HG03565 (cell line): ENCODE data around the gene MAFF.
A peak's percentile ranks its signal among the peaks of the same experiment; 100 is the strongest.
"Not testable (repeated sequence)": the region's sequence is repeated elsewhere in the genome, so short reads cannot be mapped to it uniquely, and the experiment has no call there.

ENCODE experiments used
- ATAC-seq: cut with Tn5 transposase; IDR thresholded peaks from one replicate; pipeline ENCODE4 v1.9.1; 2021; ENCODE audit warnings: mild to moderate bottlenecking, moderate library complexity; ENCODE audit not compliant: unreplicated experiment

The MAFF gene

GRCh38 chr22:38201711-38202436, at the start of gene MAFF:
Gene MAFF, plus strand, starts transcription at chr22:38201994. Its CDS starts 11,860 bp downstream, at chr22:38213854.
- ATAC-seq: peak; percentile 46

- ATAC-seq: no peak
Observed at GRCh38 chr22:38153821-38154562, 47.8 kb upstream of the MAFF start.

DNA sequence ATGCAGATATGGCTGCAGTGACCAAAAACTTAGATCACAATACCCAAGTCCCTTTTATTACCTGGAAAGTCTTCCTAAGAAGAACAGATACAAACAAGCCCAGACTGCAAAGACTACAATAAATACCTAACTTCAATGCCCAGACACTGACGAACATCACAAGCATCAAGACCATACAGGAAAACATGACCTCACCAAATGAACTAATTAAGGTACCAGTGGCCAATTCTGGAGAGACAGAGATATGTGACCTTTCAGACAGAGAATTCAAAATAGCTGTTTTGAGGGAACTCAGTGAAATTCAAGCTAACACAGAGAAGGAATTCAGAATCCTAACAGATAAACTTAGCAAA, 47.3 kb upstream of the MAFF start:
- not testable (repeated sequence) for ATAC-seq

DNA sequence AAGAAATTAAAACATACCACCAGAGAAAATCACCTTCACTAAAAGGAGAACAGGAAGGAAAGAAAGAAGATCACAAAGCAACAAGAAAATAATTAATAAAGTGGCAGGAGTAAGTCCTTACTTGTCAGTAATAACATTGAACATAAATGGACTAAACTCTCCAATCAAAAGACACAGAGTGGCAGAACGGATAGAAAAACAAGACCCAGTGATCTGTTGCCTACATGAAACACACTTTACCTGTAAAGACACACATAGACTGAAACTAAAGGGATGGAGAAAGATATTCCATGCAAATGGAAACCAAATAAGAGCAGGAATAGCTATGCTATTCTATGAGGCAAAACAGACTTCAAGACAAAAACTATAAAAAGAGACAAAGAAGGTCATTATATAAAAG, 46.1 kb upstream of the MAFF start:
- ATAC-seq: no peak

GRCh38 chr22:38162881-38163843, 38.6 kb upstream of the MAFF start:
- no peak for ATAC-seq

GRCh38 chr22:38163844-38164550, 37.8 kb upstream of the MAFF start:
- ATAC-seq: no peak

DNA sequence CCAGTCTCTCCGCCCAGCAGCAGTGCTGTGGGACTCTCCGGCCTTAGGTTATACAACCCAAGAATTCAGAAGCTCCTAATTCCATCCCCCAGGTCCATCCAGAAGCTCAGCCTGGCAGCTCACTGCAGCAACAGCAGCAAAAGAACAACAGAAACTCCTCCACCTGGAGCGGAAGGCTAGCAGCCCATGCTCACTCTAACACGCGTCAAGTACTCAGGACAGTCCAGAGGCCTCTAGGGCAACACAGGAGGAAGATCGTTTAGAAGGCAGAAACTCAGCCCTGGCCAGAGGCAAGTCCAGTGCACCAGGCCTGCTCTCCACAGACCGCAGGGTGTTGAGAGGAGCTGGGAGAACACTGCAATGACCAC, 37.3 kb upstream of the MAFF start:
- no peak for ATAC-seq

GRCh38 chr22:38165922-38166593, 35.7 kb upstream of the MAFF start:
- no peak for ATAC-seq

DNA sequence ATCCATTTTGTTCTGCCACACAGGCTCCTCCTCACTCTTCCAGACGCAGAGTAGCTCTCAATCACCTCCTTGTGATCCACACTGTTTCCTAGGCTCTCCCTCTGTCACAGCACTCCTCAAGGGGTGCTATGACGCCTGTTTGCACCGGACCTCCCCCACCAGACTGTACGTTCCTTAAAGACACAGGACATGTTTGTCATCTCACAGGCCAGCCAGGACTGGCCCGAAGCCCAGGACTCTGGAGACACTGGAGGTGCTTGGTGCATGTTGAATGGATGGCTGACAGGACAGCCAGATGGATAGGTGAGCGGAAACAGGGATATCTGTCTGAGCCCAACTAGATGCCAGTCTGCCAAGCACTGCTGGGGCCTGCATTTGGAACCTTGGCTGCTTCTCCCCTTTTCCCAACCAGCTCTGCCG, 33.8 kb upstream of the MAFF start:
- ATAC-seq: no peak

DNA sequence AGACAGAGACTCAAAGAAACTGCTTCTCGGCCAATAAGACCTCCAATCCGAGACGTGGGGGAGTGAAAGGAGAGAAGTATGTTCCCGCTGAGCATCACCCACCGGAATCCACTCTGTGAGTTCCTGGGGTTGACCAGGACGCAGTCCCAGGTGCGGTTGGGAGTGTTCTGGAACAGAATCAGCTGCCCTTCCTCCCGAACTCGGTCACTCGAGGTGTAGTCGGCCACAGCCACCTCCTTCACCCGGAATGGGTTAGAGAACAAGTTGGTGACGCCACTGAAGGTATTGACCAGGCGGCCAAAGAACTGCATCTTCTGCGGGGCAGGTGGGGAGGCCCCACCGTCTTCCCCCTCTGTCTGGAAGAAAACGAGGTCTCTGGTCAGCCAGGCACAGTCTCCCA, 32.7 kb upstream of the MAFF start:
- no peak for ATAC-seq

DNA sequence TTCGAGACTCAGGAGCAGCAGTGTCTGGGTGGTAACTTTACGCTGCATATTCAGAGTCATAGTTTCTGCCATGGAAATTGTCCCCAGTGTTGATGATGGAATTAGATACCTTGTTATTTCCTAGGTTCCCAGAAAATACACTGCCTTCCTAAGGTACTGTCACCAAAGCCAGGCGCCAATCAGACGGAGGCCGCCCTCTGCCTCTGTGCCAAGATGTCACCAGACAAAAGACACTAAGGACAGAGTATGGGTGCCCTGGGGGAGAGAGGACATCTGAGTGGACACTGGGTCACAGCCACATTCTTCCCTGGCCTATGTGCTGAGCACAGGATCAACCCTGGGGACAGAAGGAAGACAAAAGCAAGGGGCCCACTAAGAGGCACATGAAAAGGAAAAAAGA, 31.3 kb upstream of the MAFF start:
- ATAC-seq: no peak

DNA sequence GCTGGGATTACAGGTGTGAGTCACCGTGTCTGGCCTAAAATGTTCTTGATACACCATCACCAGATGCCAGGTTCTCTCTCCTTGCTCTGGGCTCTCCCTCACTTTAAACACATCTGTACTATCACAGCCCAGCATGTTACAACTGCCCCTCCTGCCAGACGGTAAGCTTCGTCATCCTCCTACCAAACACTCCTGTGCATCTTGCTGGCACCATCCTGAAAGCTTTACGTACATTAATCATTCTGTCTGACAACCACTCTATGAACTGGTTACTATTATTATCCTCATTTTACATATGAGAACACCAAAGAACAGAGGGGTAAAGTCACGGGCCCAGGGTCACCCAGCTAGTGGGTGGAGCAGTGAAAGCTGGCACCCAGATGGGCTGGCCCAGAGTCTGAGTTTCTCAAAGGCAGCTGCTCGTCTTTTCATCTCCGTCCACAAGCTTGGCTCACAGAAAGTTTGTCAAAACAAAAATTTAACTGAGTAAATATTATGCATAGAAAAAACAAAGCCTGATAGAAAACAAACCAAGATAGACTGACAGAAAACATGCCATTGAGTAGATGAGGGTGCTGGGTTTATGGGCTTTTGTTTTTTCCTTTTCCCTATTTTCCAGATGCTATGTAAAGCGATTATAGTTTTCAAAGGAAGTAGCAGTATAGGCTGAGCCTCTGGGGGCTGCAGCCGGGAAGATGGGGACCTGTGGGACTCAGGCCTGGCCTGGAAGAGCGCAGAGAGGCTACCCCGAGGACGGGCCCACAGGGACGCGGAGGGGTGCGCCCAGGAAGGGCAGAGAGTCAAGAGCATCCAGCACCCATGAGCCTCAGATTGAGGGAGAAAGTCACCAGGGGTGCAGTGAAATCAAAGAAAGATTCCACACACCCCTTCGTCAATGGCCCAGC, 29.6 kb upstream of the MAFF start:
- no peak for ATAC-seq

DNA sequence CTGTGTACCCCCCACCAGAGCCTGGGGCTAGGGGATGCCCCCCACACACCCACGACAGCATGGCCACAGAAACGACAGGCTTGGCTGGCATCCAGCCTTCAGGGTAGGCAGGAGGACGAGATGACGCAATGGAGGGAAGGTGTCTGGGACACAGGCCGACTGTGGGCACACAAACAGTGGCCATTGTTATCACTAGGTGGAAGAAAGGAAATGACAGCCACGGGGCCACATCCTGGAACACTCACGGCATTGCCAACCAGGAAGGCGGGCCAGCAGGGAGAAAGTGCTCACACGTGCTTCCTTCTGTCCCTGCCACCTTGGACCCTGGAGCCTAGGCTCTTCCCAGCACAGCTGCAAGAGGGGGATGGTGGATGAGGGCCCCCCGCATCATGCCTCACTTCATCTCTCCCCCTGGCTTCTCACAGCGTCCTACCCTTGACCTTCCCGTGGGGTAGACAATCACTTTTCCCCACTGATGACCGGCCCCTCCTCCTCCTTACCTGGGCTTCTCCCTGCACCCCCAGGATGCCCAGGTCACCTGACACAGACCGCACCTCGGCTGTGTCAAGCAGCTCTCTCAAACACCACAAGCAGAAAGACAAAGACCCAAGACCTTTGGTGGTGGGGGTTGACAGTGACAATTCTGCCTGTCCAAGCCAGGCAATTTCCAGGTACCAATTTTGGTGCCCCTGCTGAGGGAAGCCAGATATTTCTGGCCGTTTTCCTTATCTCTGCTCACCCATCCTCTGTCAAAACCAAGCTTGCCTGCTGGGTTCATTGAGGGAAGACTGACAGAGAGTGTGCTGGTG, 28.8 kb upstream of the MAFF start:
- no peak for ATAC-seq

DNA sequence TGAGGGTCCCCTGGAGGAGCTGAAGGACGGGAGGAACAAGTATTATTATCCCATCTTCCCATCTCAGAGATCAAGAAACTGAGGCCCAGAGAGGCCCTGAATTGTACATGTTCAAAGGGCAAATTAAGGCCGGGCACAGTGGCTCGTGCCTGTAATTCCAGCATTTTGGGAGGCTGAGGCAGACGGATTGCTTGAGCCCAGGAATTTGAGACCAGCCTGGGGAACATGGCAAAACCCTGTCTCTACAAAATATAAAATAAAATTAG, 28.2 kb upstream of the MAFF start:
- no peak for ATAC-seq

DNA sequence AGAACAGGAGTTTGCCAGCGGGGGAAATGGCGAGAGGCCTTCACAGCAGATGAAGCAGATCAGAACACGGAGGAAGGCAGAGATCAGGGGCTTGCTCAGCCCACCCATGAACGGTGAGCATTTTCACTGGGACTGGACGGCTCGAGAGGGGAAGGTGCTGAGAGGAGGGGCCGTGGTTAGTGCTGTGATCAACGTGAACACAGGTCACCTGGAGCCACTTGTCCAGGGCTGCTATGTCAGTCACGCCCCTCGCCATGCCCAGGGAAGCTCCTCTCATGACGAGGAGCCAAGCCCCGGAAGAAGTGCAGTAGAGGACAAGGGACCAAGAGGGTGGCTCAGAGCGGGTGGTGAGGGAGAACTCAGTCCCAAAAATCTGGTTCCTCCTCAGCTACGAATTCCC, 27.2 kb upstream of the MAFF start:
- ATAC-seq: no peak

- ATAC-seq: no peak
Observed at GRCh38 chr22:38175206-38176118, 26.3 kb upstream of the MAFF start.

GRCh38 chr22:38176170-38176741, 25.5 kb upstream of the MAFF start:
- ATAC-seq: no peak
